Suppressor macrophage treated with lipopolysaccharide for 4 hours (primary cell): ENCODE data around the gene RAB40C.

Experiments
- DNase-seq: peaks from one replicate; pipeline ENCODE4 v3.0.0-alpha.2; 2020

Gene RAB40C

DNA sequence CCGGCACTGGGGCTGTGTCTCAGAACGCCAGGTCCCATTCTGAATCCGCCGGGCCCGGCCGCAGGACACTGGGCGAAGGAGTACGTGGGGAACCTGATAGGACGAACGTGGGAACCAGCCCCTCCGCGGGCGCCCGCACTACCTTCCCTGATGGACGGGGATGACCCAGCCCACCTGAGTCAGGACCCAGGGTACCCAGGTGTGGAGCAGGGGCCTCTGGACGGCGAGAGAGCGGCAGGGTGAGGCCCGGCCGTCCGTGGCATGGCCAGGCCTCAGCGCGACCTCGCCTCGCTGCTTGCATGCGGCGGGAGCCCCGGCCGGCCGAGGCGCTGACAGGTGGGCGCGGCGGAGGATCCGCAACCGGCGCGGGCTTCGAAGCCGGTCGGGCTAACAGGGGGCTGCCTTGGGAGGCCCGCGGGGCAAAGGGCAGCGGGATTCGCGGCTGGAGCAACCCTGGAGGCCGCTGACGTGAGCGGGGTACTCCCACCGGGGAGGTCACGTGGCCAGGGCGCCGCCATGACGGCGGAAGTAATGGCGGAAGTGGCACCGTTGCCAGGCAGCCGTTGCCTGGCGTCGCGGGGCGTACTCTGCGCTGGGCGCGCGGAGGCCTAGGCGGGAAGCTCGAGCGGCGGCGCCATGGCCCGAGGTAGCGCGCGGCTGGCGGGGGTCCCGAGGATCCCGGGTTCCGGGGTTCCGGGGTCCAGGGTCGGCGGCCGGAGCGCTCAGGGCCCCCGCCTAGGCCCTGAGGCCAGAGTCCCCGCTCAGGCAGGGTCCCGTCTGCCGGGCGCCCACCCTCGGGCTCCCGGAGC lies 59.1 kb downstream of the RAB40C start, which contains the start of gene WDR90:
Gene WDR90, plus strand, starts transcription at position 585 of the 809 bp plus-strand sequence. Its CDS starts 52 bp downstream, at position 637.
- peak; percentile 96 for DNase-seq

DNA sequence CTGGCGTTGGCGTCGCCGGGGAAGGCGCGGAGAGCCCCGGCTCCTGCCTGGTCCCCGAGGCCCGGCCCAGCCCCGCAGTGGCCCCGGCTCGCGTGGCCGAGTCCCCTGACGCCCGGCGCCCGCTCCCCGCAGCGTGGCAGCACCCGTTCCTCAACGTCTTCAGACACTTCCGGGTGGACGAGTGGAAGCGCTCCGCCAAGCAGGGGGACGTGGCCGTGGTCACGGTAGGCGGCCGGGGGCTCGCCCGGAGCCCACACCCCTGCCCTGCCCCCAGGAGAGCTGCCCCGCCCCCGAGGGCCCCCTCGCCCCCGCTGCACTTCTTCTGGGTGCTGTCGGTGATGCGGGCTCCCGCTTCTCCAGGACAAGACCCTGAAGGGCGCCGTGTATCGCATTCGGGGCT lies 59.8 kb downstream of the RAB40C start:
- DNase-seq: peak; percentile 21

DNA sequence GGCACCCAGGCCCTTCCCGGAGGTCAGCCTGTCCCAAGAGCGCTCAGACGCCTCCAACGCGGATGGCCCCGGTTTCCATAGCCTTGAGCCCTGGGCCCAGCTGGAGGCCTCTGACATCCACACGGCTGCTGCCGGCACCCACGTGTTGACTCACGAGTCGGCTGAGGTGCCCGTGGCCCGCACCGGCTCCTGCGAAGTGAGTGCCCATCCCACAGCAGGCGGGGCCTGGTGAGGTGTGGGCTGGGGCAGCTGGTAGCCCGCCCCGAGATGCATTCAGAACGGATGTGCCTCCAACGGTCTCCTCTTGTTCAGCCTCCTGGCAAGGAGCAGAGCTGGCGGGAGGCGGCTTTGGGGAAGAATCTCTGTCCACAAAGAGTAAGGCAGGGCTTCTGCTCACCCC lies 62.0 kb downstream of the RAB40C start:
- DNase-seq: no peak

DNA sequence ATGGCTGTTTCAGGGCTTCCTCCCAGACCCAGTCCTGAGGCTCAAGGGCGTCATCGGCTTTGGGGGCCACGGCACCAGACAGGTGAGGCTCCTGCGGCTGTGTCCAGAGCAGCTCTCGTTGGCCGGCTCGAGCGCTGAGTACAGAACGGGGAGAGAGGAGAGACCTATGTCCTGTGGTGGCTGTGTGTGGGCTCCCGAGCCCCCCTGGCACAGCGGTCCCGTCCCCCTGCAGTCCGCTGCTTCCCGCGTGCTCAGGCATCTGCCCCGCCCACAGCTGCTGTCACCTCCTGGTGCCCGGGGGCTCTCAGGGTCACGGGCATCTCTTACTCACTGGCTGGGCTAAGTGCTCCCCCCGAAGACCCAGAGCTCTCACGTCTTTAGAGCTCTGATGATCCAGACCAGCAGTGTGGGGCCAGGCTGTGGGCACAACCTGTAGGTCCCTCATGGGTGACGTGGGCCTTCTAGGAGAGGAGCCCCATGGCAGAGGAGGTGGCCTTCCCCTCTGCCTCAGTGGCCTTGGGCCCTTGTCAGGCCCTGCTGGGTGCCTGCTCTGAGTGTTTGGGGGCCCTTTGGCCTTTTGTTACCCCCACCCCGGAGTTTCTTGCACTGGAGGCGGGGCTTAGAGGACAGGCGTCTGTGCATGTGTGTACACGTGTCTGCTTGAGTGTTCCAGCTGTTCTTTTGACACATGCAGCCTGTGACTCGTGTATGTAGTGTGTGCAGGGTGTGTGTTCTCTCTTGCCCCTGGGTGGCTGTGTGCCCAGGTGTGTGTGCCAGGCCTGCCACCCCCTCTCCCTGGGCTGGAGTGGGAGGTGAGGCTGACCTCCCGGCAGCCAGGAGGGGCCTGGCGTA lies 62.8 kb downstream of the RAB40C start:
- DNase-seq: no peak

DNA sequence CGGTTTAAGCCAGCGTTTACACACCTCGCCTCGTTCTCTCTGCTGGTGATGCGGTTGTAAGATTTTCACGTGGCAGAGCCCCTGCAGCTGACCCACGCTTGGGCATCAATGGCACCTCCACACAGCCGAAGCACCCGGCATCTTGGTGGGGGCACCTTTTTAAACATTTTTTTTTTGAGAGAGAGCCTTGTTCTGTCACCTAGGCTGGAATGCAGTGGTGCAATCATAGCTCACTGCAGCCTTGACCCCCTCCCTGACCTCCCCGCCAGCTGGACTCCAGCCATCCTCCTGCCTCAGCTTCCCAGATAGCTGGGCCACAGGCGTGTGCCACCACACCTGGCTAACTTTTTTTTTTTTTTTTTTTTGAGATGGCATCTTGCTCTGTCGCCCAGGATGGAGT lies 64.2 kb downstream of the RAB40C start:
- DNase-seq: no peak

DNA sequence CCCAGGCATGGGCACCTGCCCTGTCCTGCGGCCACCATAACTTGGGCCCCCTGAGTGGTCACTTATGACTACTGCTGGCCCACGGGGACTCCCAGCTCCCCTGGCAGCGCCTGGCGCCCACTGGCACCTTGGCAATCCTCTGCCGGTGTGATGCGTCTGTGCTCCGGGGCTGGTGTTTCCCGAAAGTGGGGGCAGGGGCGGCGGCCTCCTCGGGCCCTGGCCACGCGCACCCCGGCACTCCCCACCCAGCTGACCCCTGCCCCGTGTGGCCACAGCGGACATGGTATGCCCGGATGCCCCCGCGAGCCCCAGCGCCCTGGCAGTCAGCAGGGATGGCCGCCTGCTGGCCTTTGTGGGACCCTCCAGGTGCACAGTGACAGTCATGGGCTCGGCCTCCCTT lies 67.6 kb downstream of the RAB40C start:
- no peak for DNase-seq

DNA sequence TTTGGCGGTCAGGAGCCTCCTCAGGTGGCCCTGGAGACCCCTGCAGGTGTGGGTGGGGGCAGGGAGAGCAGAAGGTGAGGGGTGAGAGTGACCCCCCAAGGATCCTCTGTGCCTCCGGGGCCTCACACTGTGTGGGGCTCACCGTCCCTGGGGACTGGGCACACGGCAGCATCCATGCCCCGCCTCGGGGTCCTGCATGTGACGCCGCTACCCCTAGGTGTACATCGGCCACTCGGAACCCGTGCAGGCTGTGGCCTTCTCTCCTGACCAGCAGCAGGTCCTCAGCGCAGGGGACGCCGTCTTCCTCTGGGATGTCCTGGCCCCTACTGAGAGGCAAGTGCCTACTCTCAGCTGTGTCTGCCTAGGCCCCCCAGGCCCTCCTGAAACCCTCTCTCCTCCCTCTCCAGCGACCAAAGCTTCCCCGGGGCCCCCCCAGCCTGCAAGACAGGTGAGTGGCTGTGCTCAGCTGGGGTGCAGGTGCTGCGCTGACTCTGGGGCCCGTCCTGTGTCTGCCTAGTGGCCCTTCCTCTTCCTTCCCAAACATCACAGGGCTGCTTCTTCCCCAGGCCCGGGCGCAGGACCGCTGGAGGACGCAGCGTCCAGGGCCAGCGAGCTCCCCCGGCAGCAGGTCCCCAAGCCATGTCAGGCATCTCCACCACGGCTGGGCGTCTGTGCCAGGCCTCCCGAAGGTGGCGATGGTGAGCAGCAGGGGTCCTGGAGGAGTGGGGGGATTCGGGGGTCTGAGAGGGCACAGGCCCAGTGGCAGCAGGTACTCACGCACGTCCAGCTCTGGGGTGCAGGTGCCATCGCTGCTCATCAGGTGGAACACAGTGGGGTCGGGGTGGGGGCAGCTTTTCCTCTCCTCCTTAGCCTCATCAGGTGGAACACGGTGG lies 69.1 kb downstream of the RAB40C start:
- DNase-seq: no peak

DNA sequence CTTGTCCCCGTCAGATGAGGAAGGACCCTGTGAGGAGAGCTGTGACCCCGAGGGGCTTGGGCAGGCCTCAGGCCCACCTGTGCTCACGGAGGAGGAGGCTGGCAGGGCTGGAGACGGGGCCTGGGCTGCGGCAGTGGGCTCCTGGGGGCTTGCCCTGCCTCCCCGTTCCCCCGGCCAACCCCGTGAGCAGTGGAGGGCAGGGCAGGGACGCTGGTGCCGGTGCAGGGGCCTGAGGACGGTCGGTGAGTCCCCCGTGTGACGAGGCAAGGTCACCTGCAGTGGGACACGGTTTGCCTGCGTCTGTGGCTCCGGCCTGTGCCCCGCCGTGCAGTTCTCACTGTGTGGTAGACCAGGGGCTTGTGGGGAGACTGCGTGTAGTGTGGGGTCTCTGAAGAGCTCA lies 69.8 kb downstream of the RAB40C start:
- DNase-seq: no peak

DNA sequence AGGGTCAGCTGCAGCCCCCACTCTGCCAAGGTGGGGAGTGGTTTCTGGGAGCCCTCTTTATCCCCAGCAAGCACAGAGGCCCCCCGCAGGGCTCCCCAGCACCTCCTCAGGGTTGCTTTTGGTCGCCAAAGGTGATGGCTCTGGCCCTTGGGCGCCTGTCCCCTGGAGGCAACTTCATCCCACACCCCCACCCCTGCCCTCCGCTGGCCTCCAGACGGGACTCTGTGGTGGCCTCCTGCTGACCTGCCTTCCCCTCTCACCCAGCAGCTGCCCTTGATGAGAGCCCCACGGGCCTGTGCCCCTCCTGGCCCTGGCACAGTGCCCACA lies 70.2 kb downstream of the RAB40C start:
- DNase-seq: no peak

DNA sequence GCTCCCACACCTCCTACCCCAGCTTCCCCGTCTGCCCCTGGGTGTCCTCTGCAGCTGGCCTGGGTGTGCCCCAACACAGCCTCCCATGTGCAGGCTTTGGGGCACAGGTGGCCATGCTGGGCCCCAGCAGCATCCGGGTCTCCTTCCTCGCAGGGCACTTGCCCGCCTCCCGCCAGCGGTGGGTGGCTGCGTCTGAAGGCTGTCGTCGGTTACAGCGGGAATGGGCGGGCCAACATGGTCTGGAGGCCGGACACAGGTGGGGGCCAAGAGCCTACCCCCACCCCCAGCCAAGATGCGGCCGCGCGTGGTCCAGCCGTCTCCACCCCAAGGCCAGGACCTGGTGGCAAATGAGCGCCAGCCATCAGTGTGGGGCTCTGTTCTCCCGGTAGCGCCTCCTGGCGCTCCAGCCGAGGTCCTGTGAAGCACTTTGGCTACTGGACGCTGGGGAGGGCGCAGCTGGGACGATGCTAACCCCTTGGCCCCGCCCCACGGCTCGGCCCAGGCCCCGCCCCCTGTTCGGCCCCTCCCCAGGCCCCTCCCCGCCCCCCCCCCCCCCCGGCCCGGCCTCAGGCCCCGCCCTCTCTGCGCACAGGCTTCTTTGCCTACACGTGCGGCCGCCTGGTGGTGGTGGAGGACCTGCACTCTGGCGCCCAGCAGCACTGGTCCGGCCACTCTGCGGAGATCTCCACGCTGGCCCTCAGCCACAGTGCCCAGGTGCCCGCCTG lies 70.8 kb downstream of the RAB40C start:
- DNase-seq: peak; percentile 95

DNA sequence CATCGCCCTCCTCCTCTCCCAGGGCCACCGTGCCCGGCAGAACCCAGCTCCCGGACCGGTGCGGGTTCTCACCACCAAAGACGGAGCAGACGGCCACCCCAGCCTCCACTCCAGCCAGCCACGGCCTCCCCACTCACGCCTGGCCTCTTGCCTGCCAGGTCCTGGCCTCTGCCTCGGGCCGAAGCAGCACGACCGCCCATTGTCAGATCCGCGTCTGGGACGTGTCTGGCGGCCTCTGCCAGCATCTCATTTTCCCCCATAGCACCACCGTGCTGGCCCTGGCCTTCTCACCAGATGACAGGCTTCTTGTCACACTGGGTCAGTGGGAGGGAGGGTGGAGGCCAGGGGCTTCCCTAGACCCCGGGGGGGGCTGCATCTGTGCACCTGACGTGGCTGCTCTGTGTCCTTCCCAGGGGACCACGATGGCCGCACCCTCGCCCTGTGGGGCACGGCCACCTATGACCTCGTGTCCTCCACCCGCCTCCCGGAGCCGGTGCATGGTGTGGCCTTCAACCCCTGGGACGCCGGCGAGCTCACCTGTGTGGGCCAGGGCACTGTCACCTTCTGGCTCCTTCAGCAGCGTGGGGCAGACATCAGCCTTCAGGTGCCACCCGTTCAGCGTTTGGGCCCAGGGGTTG lies 71.4 kb downstream of the RAB40C start:
- no peak for DNase-seq

DNA sequence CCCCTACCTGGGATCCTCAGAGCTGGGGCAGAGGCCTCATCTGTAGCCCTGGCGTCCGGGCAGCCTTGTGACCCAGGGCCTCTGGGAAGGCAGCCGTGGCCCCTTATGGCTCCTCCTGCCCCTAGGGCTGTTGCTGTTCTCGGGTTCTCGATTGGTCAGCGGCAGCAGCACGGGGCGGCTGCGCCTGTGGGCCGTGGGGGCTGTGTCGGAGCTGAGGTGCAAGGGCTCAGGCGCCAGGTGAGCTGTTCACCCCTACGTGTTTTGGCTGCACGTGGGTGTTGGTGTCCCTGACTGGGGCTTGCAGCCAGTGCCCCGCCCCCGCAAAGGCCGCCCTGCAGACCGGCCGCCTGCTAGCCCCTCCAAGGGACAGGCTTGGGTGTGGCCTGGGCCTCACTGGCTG lies 72.2 kb downstream of the RAB40C start:
- no peak for DNase-seq

DNA sequence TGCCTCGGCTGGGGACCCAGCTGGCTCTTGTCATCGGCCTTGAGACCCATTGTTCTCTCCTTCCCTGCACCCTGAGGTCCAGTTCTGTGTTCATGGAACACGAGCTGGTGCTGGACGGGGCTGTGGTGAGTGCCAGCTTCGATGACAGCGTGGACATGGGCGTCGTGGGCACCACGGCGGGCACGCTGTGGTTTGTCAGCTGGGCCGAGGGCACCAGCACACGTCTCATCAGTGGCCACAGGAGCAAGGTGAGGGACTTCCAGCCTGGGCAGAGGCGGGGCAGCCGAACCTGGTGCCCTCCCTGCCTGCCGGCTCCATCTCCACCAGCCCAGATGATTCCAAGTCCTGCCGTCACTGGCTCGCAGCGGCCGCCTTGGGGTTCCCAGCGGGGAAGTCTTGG lies 72.7 kb downstream of the RAB40C start:
- DNase-seq: no peak

DNA sequence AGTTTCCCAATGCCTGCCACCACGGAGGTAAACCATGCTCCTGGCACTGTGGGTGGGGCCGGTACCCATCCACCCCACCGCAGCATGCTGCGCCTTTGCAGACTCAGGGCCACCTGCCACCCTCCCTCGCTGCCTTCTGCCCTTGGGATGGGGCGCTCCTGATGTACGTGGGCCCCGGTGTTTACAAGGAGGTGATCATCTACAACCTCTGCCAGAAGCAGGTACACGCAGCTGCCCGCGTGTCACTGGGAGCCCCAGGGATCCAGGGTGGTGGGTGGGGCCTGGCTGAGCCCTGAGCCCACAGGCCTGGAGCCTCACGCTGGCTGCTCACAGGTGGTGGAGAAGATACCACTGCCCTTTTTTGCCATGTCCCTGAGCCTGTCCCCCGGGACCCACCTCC lies 76.7 kb downstream of the RAB40C start:
- no peak for DNase-seq

DNA sequence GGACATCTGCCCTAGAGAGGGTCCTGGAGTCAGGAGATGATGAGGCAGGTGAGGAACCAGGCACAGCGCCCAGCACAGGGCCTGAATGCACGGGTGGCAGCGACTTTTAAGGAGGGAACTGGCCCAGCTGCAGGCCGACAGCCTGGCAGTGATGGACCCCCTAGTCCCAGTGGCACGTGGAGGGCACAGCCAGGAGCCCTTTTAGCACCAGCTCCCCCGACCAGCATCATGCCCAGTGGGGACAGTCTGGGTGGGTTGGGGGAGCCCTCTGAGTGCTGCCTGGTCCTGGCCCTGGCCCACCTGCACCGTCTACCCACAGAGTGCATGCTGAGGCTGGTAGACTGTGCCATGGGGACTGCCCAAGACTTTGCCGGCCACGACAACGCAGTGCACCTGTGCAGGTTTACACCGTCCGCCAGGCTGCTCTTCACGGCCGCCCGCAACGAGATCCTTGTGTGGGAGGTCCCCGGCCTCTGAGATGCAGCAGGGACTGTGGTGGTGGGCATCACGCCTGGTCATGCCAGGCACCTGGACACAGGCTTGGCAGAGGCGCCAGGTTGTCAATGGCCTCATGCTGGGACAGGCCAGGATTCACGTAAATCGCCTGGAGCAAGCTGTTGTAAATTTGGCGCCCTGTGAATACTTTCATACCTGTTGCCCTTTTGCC lies 77.4 kb downstream of the RAB40C start:
- DNase-seq: no peak

DNA sequence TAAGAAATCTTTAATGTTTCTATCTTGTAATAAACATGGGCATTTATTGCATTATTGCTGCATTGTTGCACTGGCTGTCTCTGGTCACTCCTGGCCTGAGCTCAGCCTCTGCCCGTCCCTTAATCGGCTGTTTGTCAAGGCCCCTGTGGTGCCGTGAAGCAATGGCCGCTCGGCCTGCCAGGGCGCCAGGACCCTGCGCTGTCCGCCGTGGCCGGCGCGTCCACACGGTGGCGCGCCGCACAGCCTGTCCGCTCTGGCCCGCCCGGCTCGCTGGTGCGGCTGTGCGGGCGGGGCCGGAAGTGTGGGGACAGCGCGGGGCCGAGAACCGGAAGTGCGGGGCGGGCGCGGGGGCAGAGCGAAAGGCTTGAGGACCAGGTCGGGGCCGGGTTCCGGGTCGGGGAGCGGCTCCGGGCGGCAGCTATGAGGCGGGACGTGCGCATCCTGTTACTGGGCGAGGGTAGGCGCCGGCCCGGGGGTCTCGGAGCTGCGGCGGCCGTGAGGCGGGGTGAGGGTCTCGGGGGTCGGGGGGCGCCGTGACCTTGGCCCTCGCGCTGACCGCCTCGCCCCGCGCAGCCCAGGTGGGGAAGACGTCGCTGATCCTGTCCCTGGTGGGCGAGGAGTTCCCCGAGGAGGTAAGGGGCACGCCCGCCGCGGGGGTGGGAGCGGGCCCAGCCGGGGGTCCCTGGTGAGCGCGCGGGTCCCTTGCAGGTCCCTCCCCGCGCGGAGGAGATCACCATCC lies 78.1 kb downstream of the RAB40C start, which contains the start of gene RHOT2:
Gene RHOT2, plus strand, starts transcription at position 353 of the 739 bp plus-strand sequence. Its CDS starts 68 bp downstream, at position 421.
- DNase-seq: peak; percentile 98

DNA sequence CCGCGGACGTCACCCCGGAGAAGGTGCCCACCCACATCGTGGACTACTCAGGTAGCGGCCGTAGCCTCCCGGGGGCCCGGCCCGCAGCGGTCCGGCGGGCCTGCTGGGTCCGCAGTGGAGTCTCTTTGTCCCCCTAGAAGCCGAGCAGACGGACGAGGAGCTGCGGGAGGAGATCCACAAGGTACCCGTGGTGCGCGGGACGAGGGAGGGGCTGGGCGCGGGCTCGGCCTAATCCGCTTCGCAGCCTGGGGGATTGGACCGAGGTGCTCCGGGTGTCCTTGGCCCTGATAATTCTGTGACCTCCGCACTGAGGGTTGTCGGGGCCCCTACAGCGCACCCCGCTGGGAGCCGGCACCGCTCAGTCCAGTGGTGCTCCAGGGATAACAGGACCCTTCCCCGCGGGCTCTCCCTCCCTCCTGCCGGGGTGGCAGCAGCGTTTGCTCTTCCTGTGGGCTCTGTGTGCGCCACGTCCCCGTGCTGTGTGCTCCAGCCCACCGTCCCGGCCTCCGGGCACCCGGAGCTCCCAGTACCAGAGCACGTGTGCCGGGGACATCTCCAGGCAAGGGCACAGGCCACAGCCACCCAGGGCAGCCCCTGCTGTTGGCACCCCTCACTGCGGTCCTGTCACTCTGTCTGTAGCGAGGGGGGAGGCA lies 78.8 kb downstream of the RAB40C start:
- no peak for DNase-seq

DNA sequence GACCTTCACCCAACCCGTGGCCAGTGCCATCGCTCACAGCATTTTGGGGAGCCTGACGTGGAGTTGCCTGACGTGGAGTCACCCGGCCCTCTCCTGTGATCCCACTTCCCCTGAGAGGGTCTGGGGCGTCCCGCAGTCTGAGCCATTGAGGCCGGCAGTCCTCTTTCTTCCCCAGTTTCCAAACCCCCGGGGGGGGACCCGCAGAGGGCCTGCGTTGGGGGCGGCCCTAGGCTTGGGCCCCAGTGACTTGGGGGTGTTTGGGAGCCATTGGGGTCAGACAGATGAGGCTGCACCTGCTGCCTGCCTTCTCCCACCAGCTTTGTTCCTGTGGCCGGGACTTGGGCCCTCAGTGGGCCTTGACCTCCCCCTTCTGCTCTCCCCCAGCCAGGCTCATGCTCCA lies 79.8 kb downstream of the RAB40C start:
- DNase-seq: no peak

DNA sequence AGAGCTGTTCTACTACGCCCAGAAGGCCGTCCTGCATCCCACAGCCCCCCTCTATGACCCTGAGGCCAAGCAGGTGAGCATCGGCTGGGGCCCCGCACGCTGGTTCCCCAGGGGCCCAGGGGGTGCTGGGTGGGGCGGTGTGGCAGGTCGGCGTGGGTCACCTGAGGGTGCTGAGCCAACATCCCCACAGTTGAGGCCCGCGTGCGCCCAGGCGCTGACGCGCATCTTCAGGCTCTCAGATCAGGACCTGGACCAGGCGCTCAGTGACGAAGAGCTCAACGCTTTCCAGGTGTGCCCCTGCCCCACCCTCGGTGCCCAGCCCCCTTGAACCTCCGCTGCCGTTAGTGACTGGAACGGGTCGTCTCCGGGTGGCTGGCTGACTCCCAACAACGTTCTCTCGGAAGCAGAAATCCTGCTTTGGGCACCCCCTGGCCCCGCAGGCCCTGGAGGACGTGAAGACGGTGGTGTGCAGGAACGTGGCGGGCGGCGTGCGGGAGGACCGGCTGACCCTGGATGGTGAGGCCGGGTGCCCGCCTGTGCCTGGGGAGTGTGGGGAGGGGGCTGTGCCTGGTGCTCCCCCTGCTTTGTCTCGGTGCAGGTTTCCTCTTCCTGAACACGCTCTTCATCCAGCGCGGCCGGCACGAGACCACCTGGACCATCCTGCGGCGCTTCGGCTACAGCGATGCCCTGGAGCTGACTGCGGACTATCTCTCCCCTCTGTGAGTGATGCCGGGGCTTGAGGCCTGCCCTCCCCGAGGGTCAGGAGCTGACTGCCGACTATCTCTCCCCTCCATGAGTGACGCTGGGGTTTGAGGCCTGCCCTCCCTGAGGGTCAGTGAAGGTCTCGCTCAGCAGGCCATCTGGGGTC lies 80.9 kb downstream of the RAB40C start:
- DNase-seq: no peak
